Ishikawa (cell line): Measurements from ENCODE around the gene STXBP5.

Source experiments
- EP300 ChIP-seq: IDR thresholded peaks from 2 replicates; pipeline ENCODE4 v1.6.1; 2012; ENCODE audit warnings: borderline replicate concordance
- RAD21 ChIP-seq: IDR thresholded peaks from 2 replicates; pipeline ENCODE4 v1.6.1; 2012; ENCODE audit warnings: low read depth

- TF ChIP-seq EP300 (no peak), RAD21 (no peak)
Observed at GRCh38 chr6:147164761-147165160, 39.5 kb upstream of the STXBP5 start.
